Measurements from ENCODE around the gene CEP89.
"Not testable (repeated sequence)": the region's sequence is repeated elsewhere in the genome, so short reads cannot be mapped to it uniquely, and the experiment has no call there.

Gene CEP89

DNA sequence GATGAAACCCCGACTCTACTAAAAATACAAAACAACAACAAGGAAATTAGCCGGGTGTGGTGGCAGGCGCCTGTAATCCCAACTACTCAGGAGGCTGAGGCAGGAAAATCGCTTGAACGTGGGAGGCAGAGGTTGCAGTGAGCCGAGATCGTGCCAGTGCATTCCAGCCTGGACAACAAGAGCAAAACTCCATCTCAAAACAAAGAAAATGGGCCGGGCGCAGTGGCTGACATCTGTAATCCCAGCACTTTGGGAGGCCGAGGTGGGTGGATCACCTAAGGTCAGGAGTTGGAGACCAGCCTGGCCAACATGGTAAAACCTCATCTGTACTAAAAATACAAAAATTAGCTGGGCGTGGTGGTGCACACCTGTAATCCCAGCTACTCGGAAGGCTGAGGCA, 139.7 kb downstream of the CEP89 start:
- not testable (repeated sequence) for DNase-seq

DNA sequence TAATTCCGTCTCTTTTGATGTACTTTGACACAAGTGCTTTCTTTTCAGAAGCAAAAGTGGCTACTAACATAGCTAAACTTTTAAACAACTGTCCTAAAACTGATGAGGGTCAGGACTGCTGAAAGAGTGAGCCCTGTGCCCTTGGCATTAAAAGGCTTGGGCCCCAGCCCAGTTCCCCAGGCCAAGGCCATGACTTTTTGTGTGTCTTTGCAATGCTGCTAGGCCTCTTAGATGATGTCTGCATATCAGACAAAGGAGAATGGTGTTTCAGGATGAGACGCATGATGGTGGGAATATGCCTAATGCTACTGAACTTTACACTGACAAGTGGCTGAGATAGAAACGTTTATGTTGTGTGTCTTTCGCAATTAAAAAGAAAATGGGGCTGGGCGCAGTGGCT, 140.1 kb downstream of the CEP89 start:
- DNase-seq = no peak

DNA sequence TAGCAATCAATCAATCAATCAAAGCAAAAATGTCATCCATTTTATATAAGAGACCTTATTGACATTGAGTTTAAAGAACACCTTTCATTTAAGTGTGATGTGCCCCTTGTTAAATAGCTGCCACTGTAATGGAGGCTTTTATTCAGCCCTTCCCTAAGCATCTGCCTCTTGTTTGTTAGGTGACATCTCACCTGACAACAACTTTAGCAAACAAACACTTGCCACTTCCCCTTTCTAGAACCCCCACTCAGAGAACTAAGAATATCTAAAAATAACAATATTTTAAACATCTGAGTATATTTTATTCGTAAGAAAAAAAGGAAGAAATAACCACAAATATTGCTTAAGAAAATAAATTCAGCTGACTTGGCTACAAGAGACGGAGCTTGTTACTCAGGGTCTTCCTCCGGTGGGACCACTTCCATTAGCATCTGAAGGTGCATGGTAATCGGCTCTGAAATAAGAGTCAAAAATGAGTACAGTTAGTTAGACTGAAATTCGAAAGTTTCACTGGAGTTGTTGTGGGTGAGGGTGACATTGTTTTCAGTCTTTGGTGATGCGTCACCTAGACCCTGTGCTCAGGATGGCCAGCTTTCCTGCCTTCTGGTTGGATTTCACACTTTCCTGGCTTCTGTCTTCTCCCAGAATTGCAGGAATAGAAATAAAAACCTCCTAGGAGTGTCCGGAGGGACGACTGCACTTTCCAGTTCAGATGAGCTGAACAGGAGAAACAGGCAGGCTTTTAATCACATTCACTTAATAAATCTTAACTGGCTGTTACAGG, 141.3 kb downstream of the CEP89 start:
- DNase-seq = no peak

DNA sequence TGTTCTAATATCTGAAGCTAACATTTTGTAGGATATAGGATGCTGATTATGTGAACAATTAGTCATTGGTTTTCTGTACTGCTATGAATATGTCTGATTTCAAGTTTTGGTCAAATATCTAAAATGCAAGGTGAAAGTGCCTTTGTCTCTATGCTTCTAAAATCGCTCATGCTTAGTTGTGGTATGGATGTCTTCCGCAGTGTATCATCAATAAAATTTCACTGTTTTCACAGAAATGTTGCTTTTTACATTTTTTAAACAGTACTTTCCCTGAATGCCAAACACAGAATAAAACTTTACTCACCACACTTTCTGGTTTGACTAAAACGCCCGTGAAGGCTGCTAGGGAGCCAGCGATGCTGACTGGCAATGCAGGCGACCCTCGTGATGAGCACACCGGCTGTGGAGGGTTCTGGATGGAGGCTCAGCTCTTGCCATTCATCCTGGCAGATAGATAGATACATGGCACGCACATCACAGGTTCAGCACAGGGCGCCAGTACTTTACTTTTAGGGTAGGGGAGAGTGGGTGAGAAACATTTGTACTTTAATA, 142.3 kb downstream of the CEP89 start:
- DNase-seq = no peak

DNA sequence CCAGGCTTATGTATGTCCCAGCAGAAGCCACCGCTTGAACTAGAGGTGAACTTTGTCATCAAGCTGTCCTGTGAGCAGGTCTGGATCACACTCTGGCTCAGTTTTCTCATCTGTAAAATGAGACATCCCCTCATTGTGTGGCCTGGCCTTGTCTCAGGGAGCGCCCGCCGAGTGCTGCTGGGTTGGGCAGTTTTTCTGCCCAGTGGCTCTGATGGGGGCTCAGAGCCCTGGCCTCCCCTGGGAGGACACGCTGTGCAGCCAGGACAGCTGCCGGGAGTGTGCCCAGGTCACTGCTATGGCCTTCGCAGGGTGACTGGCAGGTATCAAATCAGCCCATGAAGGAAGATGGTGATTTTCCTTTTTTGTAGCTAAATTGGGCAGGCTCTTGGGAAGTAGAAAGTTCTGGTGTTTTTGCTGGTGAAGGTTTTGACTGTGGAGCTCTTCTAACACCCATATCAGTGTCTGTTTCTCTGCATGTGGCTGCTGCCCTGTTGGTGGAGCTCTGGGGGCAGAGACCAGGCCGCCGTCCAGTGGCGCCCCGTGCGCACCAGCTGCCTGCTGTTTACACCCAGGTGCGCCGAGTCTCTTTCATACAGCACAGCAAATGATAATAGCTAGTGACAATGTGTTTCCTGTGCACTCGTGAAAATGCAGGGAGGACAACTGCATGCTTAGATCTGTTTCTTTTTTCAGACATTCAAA, 143.0 kb downstream of the CEP89 start:
- DNase-seq = no peak

DNA sequence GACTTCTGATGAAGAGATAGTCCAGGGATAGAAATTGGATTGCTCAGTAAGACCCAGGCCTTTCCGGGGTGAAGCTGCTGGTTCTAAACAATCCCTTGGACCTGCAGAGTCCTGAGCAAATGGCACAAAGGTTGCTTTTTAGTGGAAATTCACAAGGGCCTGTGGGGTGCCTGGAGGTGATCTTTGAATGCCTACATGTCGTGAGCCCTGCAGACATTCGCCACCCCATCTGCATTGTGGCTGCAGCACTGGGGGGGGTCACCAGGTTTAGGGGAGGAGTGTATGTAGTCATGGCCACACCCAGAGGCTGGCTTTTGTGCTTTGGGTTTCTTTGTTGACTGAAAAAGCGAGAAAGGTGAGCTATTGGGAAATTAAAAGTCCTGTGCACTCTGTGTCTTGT, 143.6 kb downstream of the CEP89 start:
- DNase-seq = no peak
